ENCODE results near the gene KIT. TPM values are rescaled to one million over a fixed set of nuclear protein-coding genes. Genes with fewer than 3 reads are reported as not detected.
"Not testable (repeated sequence)": the region's sequence is repeated elsewhere in the genome, so short reads cannot be mapped to it uniquely, and the experiment has no call there.

KIT gene
- total and polyA plus RNA-seq, 2 donors (not counting 3 experiments of a cell fraction or from before 2014, with no cell fraction given): 19.8 to 39.7 TPM

GRCh38 chr4:54635318-54635717, 22.4 kb upstream of the KIT start:
- no peak for TF ChIP-seq JUN (IDR thresholded peaks at IDR 0.05; ENCODE audit: borderline replicate concordance, insufficient read depth, insufficient read length, low read depth)
- TF ChIP-seq GATA2 (IDR thresholded peaks at IDR 0.05; ENCODE audit: insufficient read depth, insufficient read length, low read depth, low read length): no peak
- no peak for TF ChIP-seq MAX (IDR thresholded peaks at IDR 0.05; ENCODE audit: insufficient read depth, insufficient read length)
- TF ChIP-seq FOS (IDR thresholded peaks at IDR 0.05; ENCODE audit: borderline replicate concordance, insufficient read depth, low read length): no peak
- Histone ChIP-seq H3K9me3 (replicated peaks; ENCODE audit: control insufficient read depth, insufficient read depth, low read length) (no peaks in the 10 kb centered on the region), H3K4me1 (ENCODE audit: control insufficient read depth, extremely low read depth, insufficient read depth, low read length) (no peaks in the 10 kb centered on the region), H3K27me3 (ENCODE audit: control insufficient read depth in 2 of 2, insufficient read depth in 2 of 2, low read length in 2 of 2) (peaks cover 0 to 6% of the 10 kb centered on the region in 2 experiments), H3K4me2 (ENCODE audit: insufficient read depth, low read length) (no peak overlapping the region), H3K9me1 (replicated peaks; ENCODE audit: control insufficient read depth, extremely low read depth, insufficient read depth, low read length) (no peaks in the 10 kb centered on the region), H4K20me1 (replicated peaks; ENCODE audit: control insufficient read depth, extremely low read depth, insufficient read depth, low read length) (no peaks in the 10 kb centered on the region), H3K27ac (ENCODE audit: insufficient read depth, low read depth, low read length) (no peak overlapping the region), H3K79me2 (ENCODE audit: control insufficient read depth, insufficient read depth, low read length) (no peaks in the 10 kb centered on the region), H2AFZ (ENCODE audit: low read depth, low read length) (no peak overlapping the region), H3K36me3 (ENCODE audit: control insufficient read depth in 2 of 2, extremely low read depth in 1 of 2, insufficient read depth in 2 of 2, low read length in 2 of 2) (no peaks in the 10 kb centered on the region), H3K9ac (replicated peaks; ENCODE audit: extremely low read depth, insufficient read depth, low read length) (no peak overlapping the region), H3K4me3 (replicated peaks in 1 of 3; ENCODE audit: insufficient read depth in 1 of 3, low read depth in 1 of 3, low read length in 3 of 3) (no peak overlapping the region)
- intact Hi-C loops (cut with micrococcal nuclease) (no loop called here), dilution Hi-C loops (cut with MboI; ENCODE audit: extremely low pct_ligation_motif_present, low sequenced_read_pairs) (no loop called here)
- CTCF ChIA-PET: no interaction called here
- POLR2A ChIA-PET: interaction anchor here (0.7 kb wide), 1 partner anchor 1657 kb away, joined by 3 read pairs; no protein-coding TSS in a partner anchor
- no peak for DNase-seq (ENCODE audit: low read depth, low spot score)
- no TSS peak for BruUV-seq (replicated peaks)
- no peak for FAIRE-seq

GRCh38 chr4:54637325-54637724, 20.4 kb upstream of the KIT start:
- TF ChIP-seq FOS (IDR thresholded peaks at IDR 0.05; ENCODE audit: borderline replicate concordance, insufficient read depth, low read length) (no peak), POLR2AphosphoS5 (IDR thresholded peaks at IDR 0.05; ENCODE audit: insufficient read depth, low read depth, low read length) (no peak), GATA2 (IDR thresholded peaks at IDR 0.05; ENCODE audit: insufficient read depth, insufficient read length, low read depth, low read length) (no peak), POLR2A (IDR thresholded peaks at IDR 0.05; ENCODE audit: low read depth, low read length) (no peak), JUN (IDR thresholded peaks at IDR 0.05; ENCODE audit: borderline replicate concordance, insufficient read depth, insufficient read length, low read depth) (no peak), CTCF (IDR thresholded peaks at IDR 0.05; ENCODE audit: extremely low read depth in 1 of 2, insufficient read depth in 1 of 2, low read depth in 1 of 2, low read length in 2 of 2) (no peak)
- Histone ChIP-seq H3K9ac (replicated peaks; ENCODE audit: extremely low read depth, insufficient read depth, low read length) (no peak overlapping the region), H3K4me2 (ENCODE audit: insufficient read depth, low read length) (no peak overlapping the region), H3K4me1 (ENCODE audit: control insufficient read depth, extremely low read depth, insufficient read depth, low read length) (no peaks in the 10 kb centered on the region), H3K4me3 (replicated peaks in 1 of 3; ENCODE audit: insufficient read depth in 1 of 3, low read depth in 1 of 3, low read length in 3 of 3) (no peak overlapping the region), H3K9me1 (replicated peaks; ENCODE audit: control insufficient read depth, extremely low read depth, insufficient read depth, low read length) (no peaks in the 10 kb centered on the region), H4K20me1 (replicated peaks; ENCODE audit: control insufficient read depth, extremely low read depth, insufficient read depth, low read length) (no peaks in the 10 kb centered on the region), H3K79me2 (ENCODE audit: control insufficient read depth, insufficient read depth, low read length) (no peaks in the 10 kb centered on the region), H3K9me3 (replicated peaks; ENCODE audit: control insufficient read depth, insufficient read depth, low read length) (no peaks in the 10 kb centered on the region), H3K27me3 (ENCODE audit: control insufficient read depth in 2 of 2, insufficient read depth in 2 of 2, low read length in 2 of 2) (peaks cover 0 to 6% of the 10 kb centered on the region in 2 experiments), H3K27ac (ENCODE audit: insufficient read depth, low read depth, low read length) (no peak overlapping the region), H3K36me3 (ENCODE audit: control insufficient read depth in 2 of 2, extremely low read depth in 1 of 2, insufficient read depth in 2 of 2, low read length in 2 of 2) (no peaks in the 10 kb centered on the region), H2AFZ (ENCODE audit: low read depth, low read length) (no peak overlapping the region)
- intact Hi-C loops (cut with micrococcal nuclease) (no loop called here), dilution Hi-C loops (cut with MboI; ENCODE audit: extremely low pct_ligation_motif_present, low sequenced_read_pairs) (no loop called here)
- POLR2A ChIA-PET: no interaction called here
- FAIRE-seq: no peak
- DNase-seq (ENCODE audit: low read depth, low spot score): no peak
- BruUV-seq (replicated peaks): no TSS peak
- CTCF ChIA-PET: no interaction called here

- H3K9me1 ChIP-seq (replicated peaks; ENCODE audit: control insufficient read depth, extremely low read depth, insufficient read depth, low read length); H3K79me2 ChIP-seq (ENCODE audit: control insufficient read depth, insufficient read depth, low read length); H3K9ac ChIP-seq (replicated peaks; ENCODE audit: extremely low read depth, insufficient read depth, low read length); BruUV-seq (replicated peaks); H4K20me1 ChIP-seq (replicated peaks; ENCODE audit: control insufficient read depth, extremely low read depth, insufficient read depth, low read length); H3K27ac ChIP-seq (ENCODE audit: insufficient read depth, low read depth, low read length); H3K4me3 ChIP-seq (replicated peaks in 1 of 3; ENCODE audit: insufficient read depth in 1 of 3, low read depth in 1 of 3, low read length in 3 of 3); DNase-seq (ENCODE audit: low read depth, low spot score); dilution Hi-C loops (cut with MboI; ENCODE audit: extremely low pct_ligation_motif_present, low sequenced_read_pairs); H2AFZ ChIP-seq (ENCODE audit: low read depth, low read length); H3K9me3 ChIP-seq (replicated peaks; ENCODE audit: control insufficient read depth, insufficient read depth, low read length); intact Hi-C loops (cut with micrococcal nuclease); FAIRE-seq; H3K36me3 ChIP-seq (ENCODE audit: control insufficient read depth in 2 of 2, extremely low read depth in 1 of 2, insufficient read depth in 2 of 2, low read length in 2 of 2); H3K4me1 ChIP-seq (ENCODE audit: control insufficient read depth, extremely low read depth, insufficient read depth, low read length); H3K27me3 ChIP-seq (ENCODE audit: control insufficient read depth in 2 of 2, insufficient read depth in 2 of 2, low read length in 2 of 2); H3K4me2 ChIP-seq (ENCODE audit: insufficient read depth, low read length); POLR2A ChIA-PET: not testable (repeated sequence)
- CTCF ChIA-PET: interaction anchor here (0.7 kb wide), 1 partner anchor 664 kb away, joined by 4 read pairs; no protein-coding TSS in a partner anchor
These were observed 16.7 kb upstream of the KIT start for GRCh38 chr4:54641101-54641500.
